NT2/D1 (cell line): ENCODE results near the gene TJAP1.

ENCODE experiments used
- SUZ12 ChIP-seq: IDR thresholded peaks from 2 replicates; pipeline ENCODE4 v1.6.1; 2011; ENCODE audit not compliant: insufficient read length, insufficient read depth; ENCODE audit errors: extremely low read depth
- YY1 ChIP-seq: IDR thresholded peaks from 2 replicates; pipeline ENCODE4 v1.6.1; 2011; ENCODE audit not compliant: insufficient read length, insufficient read depth
- ZNF274 ChIP-seq: IDR thresholded peaks from 2 replicates; pipeline ENCODE4 v1.6.1; 2011; ENCODE audit warnings: mild to moderate bottlenecking, low read depth, low read length

- TF ChIP-seq ZNF274 (no peak), YY1 (no peak), SUZ12 (no peak)
Measured at GRCh38 chr6:43517505-43518357, 40.4 kb downstream of the TJAP1 start.
